ENCODE data around the gene MISP. TPM values are rescaled to one million over a fixed set of nuclear protein-coding genes. Genes with fewer than 3 reads are reported as not detected.

Gene MISP
- total and polyA plus RNA-seq, 2 of the 13 experiments (the other 11 are each of a cell fraction or from before 2014, with no cell fraction given) = 0.67 to 1.3 TPM

- peak; percentile 70 for TF ChIP-seq SKI (IDR thresholded peaks at IDR 0.05; ENCODE audit: partially characterized antibody)
- TF ChIP-seq IRF9 (CRISPR knock-in tag; IDR thresholded peaks at IDR 0.05; ENCODE audit: borderline replicate concordance) = peak; percentile 67; the same call in 1 of the 2 replicates
- no peak; the same call in 1 of the 2 replicates for TF ChIP-seq ZFP90 (CRISPR knock-in tag; IDR thresholded peaks at IDR 0.05; ENCODE audit: borderline replicate concordance)
- TF ChIP-seq IKZF1 (IDR thresholded peaks at IDR 0.05) = no peak
- TF ChIP-seq HDAC1 (CRISPR knock-in tag; IDR thresholded peaks at IDR 0.05) = peak; percentile 97
- 0 out of 2 replicates have a peak, but pooled peaks have one; percentile 57 for TF ChIP-seq NRL (CRISPR knock-in tag; IDR thresholded peaks at IDR 0.05; ENCODE audit: borderline replicate concordance)
- peak; percentile 43 for TF ChIP-seq ZNF781 (CRISPR knock-in tag; IDR thresholded peaks at IDR 0.05; ENCODE audit: borderline replicate concordance, not compliant biosample characterization)
- no peak; the same call in none of the 2 replicates for TF ChIP-seq ZNF670 (CRISPR knock-in tag; IDR thresholded peaks at IDR 0.05; ENCODE audit: borderline replicate concordance)
- TF ChIP-seq ARNTL (CRISPR knock-in tag; IDR thresholded peaks at IDR 0.05) = peak; percentile 93
- TF ChIP-seq, protein P1, sequence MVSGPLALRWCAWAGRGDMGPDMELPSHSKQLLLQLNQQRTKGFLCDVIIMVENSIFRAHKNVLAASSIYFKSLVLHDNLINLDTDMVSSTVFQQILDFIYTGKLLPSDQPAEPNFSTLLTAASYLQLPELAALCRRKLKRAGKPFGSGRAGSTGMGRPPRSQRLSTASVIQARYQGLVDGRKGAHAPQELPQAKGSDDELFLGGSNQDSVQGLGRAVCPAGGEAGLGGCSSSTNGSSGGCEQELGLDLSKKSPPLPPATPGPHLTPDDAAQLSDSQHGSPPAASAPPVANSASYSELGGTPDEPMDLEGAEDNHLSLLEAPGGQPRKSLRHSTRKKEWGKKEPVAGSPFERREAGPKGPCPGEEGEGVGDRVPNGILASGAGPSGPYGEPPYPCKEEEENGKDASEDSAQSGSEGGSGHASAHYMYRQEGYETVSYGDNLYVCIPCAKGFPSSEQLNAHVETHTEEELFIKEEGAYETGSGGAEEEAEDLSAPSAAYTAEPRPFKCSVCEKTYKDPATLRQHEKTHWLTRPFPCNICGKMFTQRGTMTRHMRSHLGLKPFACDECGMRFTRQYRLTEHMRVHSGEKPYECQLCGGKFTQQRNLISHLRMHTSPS (CRISPR knock-in tag; IDR thresholded peaks at IDR 0.05; ENCODE audit: low read depth) = peak; percentile 86
- peak; percentile 81 for TF ChIP-seq TFDP2 (CRISPR knock-in tag; IDR thresholded peaks at IDR 0.05)
- peak; percentile 82 for TF ChIP-seq ZNF574 (CRISPR knock-in tag; IDR thresholded peaks at IDR 0.05)
- TF ChIP-seq ATF7 (IDR thresholded peaks at IDR 0.05) = no peak
- no peak for TF ChIP-seq ATF7 (CRISPR knock-in tag; IDR thresholded peaks at IDR 0.05)
- TF ChIP-seq, protein P2, sequence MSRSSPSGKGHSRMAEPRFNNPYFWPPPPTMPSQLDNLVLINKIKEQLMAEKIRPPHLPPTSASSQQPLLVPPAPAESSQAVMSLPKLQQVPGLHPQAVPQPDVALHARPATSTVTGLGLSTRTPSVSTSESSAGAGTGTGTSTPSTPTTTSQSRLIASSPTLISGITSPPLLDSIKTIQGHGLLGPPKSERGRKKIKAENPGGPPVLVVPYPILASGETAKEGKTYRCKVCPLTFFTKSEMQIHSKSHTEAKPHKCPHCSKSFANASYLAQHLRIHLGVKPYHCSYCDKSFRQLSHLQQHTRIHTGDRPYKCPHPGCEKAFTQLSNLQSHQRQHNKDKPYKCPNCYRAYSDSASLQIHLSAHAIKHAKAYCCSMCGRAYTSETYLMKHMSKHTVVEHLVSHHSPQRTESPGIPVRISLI (CRISPR knock-in tag; IDR thresholded peaks at IDR 0.05; ENCODE audit: borderline replicate concordance) = peak; percentile 95
- TF ChIP-seq KMT2A (CRISPR knock-in tag; IDR thresholded peaks at IDR 0.05) = peak; percentile 21; the same call in 1 of the 2 replicates
- 0 out of 2 replicates have a peak, but pooled peaks have one; percentile 41 for TF ChIP-seq ZFP1 (CRISPR knock-in tag; IDR thresholded peaks at IDR 0.05)
- no peak for TF ChIP-seq ONECUT2 (CRISPR knock-in tag; IDR thresholded peaks at IDR 0.05)
- TF ChIP-seq TCF7 (IDR thresholded peaks at IDR 0.05; ENCODE audit: low read depth) = peak; percentile 36; the same call in 1 of the 2 replicates
- TF ChIP-seq PCBP1 (IDR thresholded peaks at IDR 0.05; ENCODE audit: borderline replicate concordance, low read depth, low read length) = peak; percentile 59; the same call in 1 of the 2 replicates
- 0 out of 2 replicates have a peak, but pooled peaks have one; percentile 69 for TF ChIP-seq ZNF510 (CRISPR knock-in tag; IDR thresholded peaks at IDR 0.05; ENCODE audit: low read depth)
These were observed 12.3 kb upstream of the MISP start (continued) for GRCh38 chr19:738509-739128.

Data from HepG2 (cell line).